Measurements from ENCODE around the gene POF1B. TPM values are rescaled to one million over a fixed set of nuclear protein-coding genes. Genes with fewer than 3 reads are reported as not detected.
"Not testable (repeated sequence)": the region's sequence is repeated elsewhere in the genome, so short reads cannot be mapped to it uniquely, and the experiment has no call there.

POF1B gene
- total and polyA plus RNA-seq, 2 of the 4 experiments (the other 2 are of a cell fraction), result not detected

DNA sequence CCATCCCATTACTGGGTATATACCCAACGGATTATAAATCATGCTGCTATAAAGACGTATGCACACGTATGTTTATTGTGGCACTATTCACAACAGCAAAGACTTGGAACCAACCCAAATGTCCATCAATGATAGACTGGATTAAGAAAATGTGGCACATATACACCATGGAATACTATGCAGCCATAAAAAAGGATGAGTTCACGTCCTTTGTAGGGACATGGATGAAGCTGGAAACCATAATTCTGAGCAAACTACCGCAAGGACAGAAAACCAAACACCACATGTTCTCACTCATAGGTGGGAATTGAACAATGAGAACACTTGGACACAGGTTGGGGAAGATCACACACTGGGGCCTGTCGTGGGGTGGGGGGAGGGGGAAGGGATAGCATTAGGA is 94.2 kb downstream of the POF1B start:
- H3K18ac ChIP-seq (ENCODE audit: low read depth, low read length); H4K91ac ChIP-seq (ENCODE audit: insufficient read depth, low read depth, low read length); H4K20me1 ChIP-seq (ENCODE audit: insufficient read depth, low read length); H3K9ac ChIP-seq (ENCODE audit: low read depth, low read length); ATAC-seq (ENCODE audit: low read depth); H3K27me3 ChIP-seq (ENCODE audit: control insufficient read depth, insufficient read depth, low read length); H3K23ac ChIP-seq (ENCODE audit: low read depth, low read length); H3K4ac ChIP-seq (ENCODE audit: low read depth, low read length); H2BK15ac ChIP-seq (ENCODE audit: low read depth, low read length); H2BK20ac ChIP-seq (ENCODE audit: low read depth, low read length); H2AK9ac ChIP-seq (replicated peaks; ENCODE audit: low read depth, low read length, poor library complexity); CTCF ChIA-PET; H3K4me3 ChIP-seq (ENCODE audit: insufficient read depth, low read depth, low read length); H3K56ac ChIP-seq (ENCODE audit: extremely low read depth, insufficient read depth, low read length); H3K14ac ChIP-seq (replicated peaks; ENCODE audit: low read depth, low read length); POLR2A ChIA-PET (ENCODE audit: unreplicated experiment); H3K36me3 ChIP-seq (ENCODE audit: control insufficient read depth, insufficient read depth, low read length); H2AK5ac ChIP-seq (ENCODE audit: low read depth, low read length); H2BK120ac ChIP-seq (ENCODE audit: low read depth, low read length); dilution Hi-C loops (cut with HindIII; ENCODE audit: low sequenced_read_pairs, unreplicated experiment); H2BK5ac ChIP-seq (ENCODE audit: low read depth, low read length, poor library complexity, severe bottlenecking); BruUV-seq (replicated peaks); in situ Hi-C loops (cut with MboI; ENCODE audit: low sequenced_read_pairs); H3K79me1 ChIP-seq (ENCODE audit: low read depth in 1 of 2, low read length in 2 of 2); H3K9me1 ChIP-seq (ENCODE audit: insufficient read depth, low read length); H3K4me1 ChIP-seq (ENCODE audit: control insufficient read depth, insufficient read depth, low read length); intact Hi-C loops (cut with micrococcal nuclease); H4K5ac ChIP-seq (ENCODE audit: low read depth, low read length); H3K27ac ChIP-seq (ENCODE audit: insufficient read depth, low read length); DNase-seq; H2AFZ ChIP-seq (replicated peaks; ENCODE audit: low read length, poor library complexity); H4K8ac ChIP-seq (ENCODE audit: low read depth in 2 of 2, low read length in 2 of 2); H3K9me3 ChIP-seq (ENCODE audit: control insufficient read depth, insufficient read depth, low read length); H3K4me2 ChIP-seq (ENCODE audit: low read depth, low read length): not testable (repeated sequence)
- WGBS, 2 experiments (ENCODE audit: extremely low coverage in 2 of 2, insufficient read length in 1 of 2), result no CpG with 5 or more reads among the region's 6 CpGs
